Neural progenitor cell (in vitro differentiated cells): Measurements from ENCODE around the gene NCAM1. TPM values are rescaled to one million over a fixed set of nuclear protein-coding genes. Genes with fewer than 3 reads are reported as not detected.

ENCODE experiments used
- DNase-seq: peaks from one replicate; pipeline ENCODE4 v3.0.0-alpha.2; 2016; ENCODE audit warnings: low spot score
- H2AFZ ChIP-seq: fragments of 200-600 bp; sonication (generic); replicated peaks from 2 replicates; pipeline ENCODE4 v1.6.1; 2016; ENCODE audit warnings: antibody characterized with exemption
- H3F3A ChIP-seq: fragments of 200-600 bp; sonication (generic); 2 replicates; pipeline ENCODE4 v1.6.1; 2016; ENCODE audit warnings: antibody characterized with exemption, low read depth
- H3K27ac ChIP-seq: fragments of 200-600 bp; sonication (generic); 2 replicates; pipeline ENCODE4 v1.5.1; 2016; ENCODE audit warnings: mild to moderate bottlenecking
- H3K27me3 ChIP-seq: fragments of 200-600 bp; sonication (generic); 2 replicates; pipeline ENCODE4 v1.6.1; 2016; ENCODE audit warnings: mild to moderate bottlenecking, moderate library complexity
- H3K36me3 ChIP-seq: fragments of 200-600 bp; sonication (generic); 2 replicates; pipeline ENCODE4 v1.5.1; 2016
- H3K4me1 ChIP-seq: fragments of 200-600 bp; sonication (generic); 2 replicates; pipeline ENCODE4 v1.6.1; 2016; ENCODE audit warnings: mixed run types
- H3K4me2 ChIP-seq: fragments of 200-600 bp; sonication (generic); 2 replicates; pipeline ENCODE4 v1.6.1; 2016
- H3K4me3 ChIP-seq: fragments of 200-600 bp; sonication (generic); 2 replicates; pipeline ENCODE4 v1.5.1; 2016
- H3K79me2 ChIP-seq: fragments of 200-600 bp; sonication (generic); 2 replicates; pipeline ENCODE4 v1.6.1; 2016; ENCODE audit warnings: low read depth
- H3K9ac ChIP-seq: fragments of 200-600 bp; sonication (generic); 2 replicates; pipeline ENCODE4 v1.6.1; 2016
- H3K9me3 ChIP-seq: fragments of 200-600 bp; sonication (generic); 2 replicates; pipeline ENCODE4 v1.5.1; 2016; ENCODE audit warnings: low read depth
- H4K20me1 ChIP-seq: fragments of 200-600 bp; sonication (generic); 2 replicates; pipeline ENCODE4 v1.6.1; 2016; ENCODE audit warnings: low read depth
- H3K27ac Mint-ChIP-seq: 3 replicates; pipeline ENCODE4 v1.8.0; 2021; ENCODE audit warnings: mixed read lengths
- H3K27me3 Mint-ChIP-seq: 2 replicates; pipeline ENCODE4 v1.8.0; 2022; ENCODE audit warnings: low read depth, mild to moderate bottlenecking, inconsistent platforms, moderate library complexity, mixed read lengths; ENCODE audit not compliant: insufficient read depth
- H3K36me3 Mint-ChIP-seq: 3 replicates; pipeline ENCODE4 v1.8.0; 2021; ENCODE audit warnings: mixed read lengths
- H3K4me1 Mint-ChIP-seq: 3 replicates; pipeline ENCODE4 v1.8.0; 2021; ENCODE audit warnings: mixed read lengths
- H3K4me3 Mint-ChIP-seq: 3 replicates; pipeline ENCODE4 v1.8.0; 2021; ENCODE audit warnings: mild to moderate bottlenecking, moderate library complexity, mixed read lengths
- H3K9me3 Mint-ChIP-seq: 3 replicates; pipeline ENCODE4 v1.8.0; 2020; ENCODE audit warnings: mixed read lengths
- EZH2 ChIP-seq: fragments of 200-600 bp; sonication (generic); IDR thresholded peaks from 2 replicates; pipeline ENCODE4 v1.6.1; 2017; ENCODE audit warnings: antibody characterized with exemption, mild to moderate bottlenecking, moderate library complexity
- EZH2phosphoT487 ChIP-seq: fragments of 200-600 bp; sonication (generic); IDR thresholded peaks from 2 replicates; pipeline ENCODE4 v1.6.1; 2017; ENCODE audit warnings: antibody characterized with exemption
- total RNA-seq: library from RNA; depleted of rRNA; stranded (reverse); fragments of >200 nt; gene quantifications from 2 replicates; pipeline ENCODE4 v1.2.3, GENCODE V29; 2015; ENCODE audit warnings: low replicate concordance
- TF ChIP-seq, protein P1 (sequence below): fragments of 200-600 bp; sonication (generic); IDR thresholded peaks from 2 replicates; pipeline ENCODE4 v1.5.1; 2017; ENCODE audit warnings: antibody characterized with exemption, mild to moderate bottlenecking

NCAM1 gene
- total RNA-seq, 1 donor from 2014 or later: 17.5 TPM

DNA sequence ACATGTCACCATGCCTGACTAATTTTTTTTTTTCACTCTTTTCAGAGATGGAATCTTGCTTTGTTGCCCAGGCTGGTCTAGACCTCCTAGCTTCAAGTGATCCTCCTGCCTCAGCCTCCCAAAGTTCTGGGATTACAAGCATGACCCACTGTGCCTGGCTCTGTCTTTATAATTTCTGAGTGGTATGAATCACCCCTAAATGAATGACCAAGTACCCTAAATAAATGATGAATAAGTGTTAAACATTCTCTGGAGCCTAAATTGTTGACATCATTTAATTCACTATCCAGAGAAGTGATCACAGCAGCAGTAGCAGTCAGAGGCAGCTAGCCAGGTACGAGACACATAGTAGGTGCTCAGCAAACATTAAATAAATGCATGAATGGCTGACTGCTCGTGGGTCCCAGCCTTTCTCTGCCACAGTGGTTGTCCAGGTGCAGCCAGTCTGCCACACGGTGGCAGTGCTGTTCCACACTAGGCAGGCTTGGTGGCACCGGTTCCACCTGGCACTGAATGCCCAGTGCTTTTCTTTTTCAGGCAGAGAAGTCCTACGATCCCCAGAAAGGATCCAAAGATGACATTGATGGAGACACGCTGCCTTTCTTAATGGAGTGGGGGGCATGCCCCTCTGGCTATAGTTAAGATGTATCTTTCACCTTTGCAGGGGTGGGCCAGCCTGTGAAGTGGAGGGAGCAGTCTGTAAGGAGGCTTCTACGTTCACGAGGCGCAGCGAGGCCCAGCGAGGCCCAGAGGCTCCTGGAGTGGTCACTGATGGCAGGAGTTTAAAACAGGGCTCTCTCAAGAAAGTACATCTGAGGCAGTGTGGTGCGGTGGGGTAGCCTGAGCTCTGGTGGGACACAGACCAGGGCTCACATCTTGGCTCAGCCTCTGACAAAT lies 344.5 kb downstream of the NCAM1 start:
- Histone ChIP-seq H3K27ac (no peak overlapping the region), H3K4me3 (no peak overlapping the region), H3K4me2 (no peak overlapping the region), H3K79me2 (no peaks in the 10 kb centered on the region), H3K9me3 (no peaks in the 10 kb centered on the region), H3F3A (no peaks in the 10 kb centered on the region), H3K9ac (no peak overlapping the region), H4K20me1 (no peaks in the 10 kb centered on the region), H2AFZ (no peak overlapping the region), H3K4me1 (no peaks in the 10 kb centered on the region), H3K27me3 (no peaks in the 10 kb centered on the region), H3K36me3 (no peaks in the 10 kb centered on the region)
- no peaks in the 10 kb centered on the region for H3K9me3 Mint-ChIP-seq
- H3K4me1 Mint-ChIP-seq: no peaks in the 10 kb centered on the region
- H3K27me3 Mint-ChIP-seq: peaks cover 5% of the 10 kb centered on the region
- no peaks in the 10 kb centered on the region for H3K36me3 Mint-ChIP-seq
- TF ChIP-seq EZH2: no peak
- TF ChIP-seq, protein P1, sequence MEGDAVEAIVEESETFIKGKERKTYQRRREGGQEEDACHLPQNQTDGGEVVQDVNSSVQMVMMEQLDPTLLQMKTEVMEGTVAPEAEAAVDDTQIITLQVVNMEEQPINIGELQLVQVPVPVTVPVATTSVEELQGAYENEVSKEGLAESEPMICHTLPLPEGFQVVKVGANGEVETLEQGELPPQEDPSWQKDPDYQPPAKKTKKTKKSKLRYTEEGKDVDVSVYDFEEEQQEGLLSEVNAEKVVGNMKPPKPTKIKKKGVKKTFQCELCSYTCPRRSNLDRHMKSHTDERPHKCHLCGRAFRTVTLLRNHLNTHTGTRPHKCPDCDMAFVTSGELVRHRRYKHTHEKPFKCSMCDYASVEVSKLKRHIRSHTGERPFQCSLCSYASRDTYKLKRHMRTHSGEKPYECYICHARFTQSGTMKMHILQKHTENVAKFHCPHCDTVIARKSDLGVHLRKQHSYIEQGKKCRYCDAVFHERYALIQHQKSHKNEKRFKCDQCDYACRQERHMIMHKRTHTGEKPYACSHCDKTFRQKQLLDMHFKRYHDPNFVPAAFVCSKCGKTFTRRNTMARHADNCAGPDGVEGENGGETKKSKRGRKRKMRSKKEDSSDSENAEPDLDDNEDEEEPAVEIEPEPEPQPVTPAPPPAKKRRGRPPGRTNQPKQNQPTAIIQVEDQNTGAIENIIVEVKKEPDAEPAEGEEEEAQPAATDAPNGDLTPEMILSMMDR: peak; percentile 95
- no peak overlapping the region for H3K27ac Mint-ChIP-seq
- DNase-seq: peak; percentile 86
- no peak overlapping the region for H3K4me3 Mint-ChIP-seq

DNA sequence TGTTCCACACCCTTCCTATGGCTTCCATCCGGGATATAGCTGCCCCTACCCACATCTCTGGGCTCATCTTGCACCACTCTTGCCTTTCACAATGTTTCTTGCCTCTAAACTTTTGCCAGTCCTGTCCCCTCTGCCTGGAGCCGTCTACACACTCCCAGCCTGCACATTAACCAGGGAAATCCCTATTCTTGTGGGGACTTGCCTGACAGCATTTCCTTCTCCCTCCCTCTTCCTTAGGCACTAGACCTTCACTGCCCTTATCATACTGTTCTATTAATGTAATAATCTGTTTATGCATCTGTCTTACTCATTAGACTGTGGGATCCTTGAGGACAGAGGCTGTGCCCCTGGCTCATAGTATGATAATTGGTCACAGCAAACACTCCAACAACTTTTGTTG lies 347.4 kb downstream of the NCAM1 start:
- Mint-ChIP-seq H3K4me3 (no peak overlapping the region), H3K27me3 (peaks cover 6% of the 10 kb centered on the region), H3K9me3 (no peaks in the 10 kb centered on the region), H3K27ac (no peak overlapping the region), H3K36me3 (no peaks in the 10 kb centered on the region), H3K4me1 (peaks cover under 1% of the 10 kb centered on the region)
- Histone ChIP-seq H3K9ac (no peak overlapping the region), H3K36me3 (no peaks in the 10 kb centered on the region), H2AFZ (no peak overlapping the region), H4K20me1 (no peaks in the 10 kb centered on the region), H3K27me3 (peaks cover 11% of the 10 kb centered on the region), H3K4me1 (no peaks in the 10 kb centered on the region), H3F3A (no peaks in the 10 kb centered on the region), H3K4me3 (no peak overlapping the region), H3K4me2 (no peak overlapping the region), H3K79me2 (no peaks in the 10 kb centered on the region), H3K27ac (no peak overlapping the region), H3K9me3 (no peaks in the 10 kb centered on the region)
- no peak for TF ChIP-seq EZH2
- TF ChIP-seq, protein P1: no peak
- no peak for TF ChIP-seq EZH2phosphoT487
- DNase-seq: no peak

DNA sequence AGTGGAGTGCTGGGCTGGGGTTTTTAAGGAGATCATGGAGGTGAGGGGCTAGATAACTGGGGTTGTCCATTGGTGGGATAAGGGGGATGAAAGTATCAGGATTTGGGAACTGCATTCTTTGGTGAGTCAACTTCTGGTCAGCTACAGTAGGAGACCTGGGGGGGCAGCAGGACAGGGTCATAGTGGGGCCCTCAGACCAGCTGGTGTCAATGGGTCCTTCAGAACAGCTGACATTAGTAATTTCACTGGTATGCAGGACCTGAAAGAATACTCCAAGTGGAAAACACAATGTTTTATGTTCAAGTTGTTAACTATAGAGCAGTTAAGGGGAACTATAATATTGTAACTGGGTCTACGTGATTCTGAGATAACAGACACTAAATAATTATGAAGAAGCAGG lies 350.3 kb downstream of the NCAM1 start:
- no peak for TF ChIP-seq EZH2phosphoT487
- no peak for TF ChIP-seq EZH2
- TF ChIP-seq, protein P1: no peak

More for the DNA sequence above, 350.3 kb downstream of the NCAM1 start:
- Histone ChIP-seq H3K27me3 (peaks cover 18% of the 10 kb centered on the region), H3K9ac (no peak overlapping the region), H3K4me3 (no peak overlapping the region), H3K27ac (no peak overlapping the region), H3F3A (no peaks in the 10 kb centered on the region), H3K4me2 (no peak overlapping the region), H4K20me1 (no peaks in the 10 kb centered on the region), H3K36me3 (no peaks in the 10 kb centered on the region), H3K9me3 (no peaks in the 10 kb centered on the region), H3K4me1 (peaks cover 7% of the 10 kb centered on the region), H3K79me2 (peaks cover 10% of the 10 kb centered on the region), H2AFZ (no peak overlapping the region)
- Mint-ChIP-seq H3K4me1 (peaks cover 15% of the 10 kb centered on the region), H3K27ac (no peak overlapping the region), H3K9me3 (no peaks in the 10 kb centered on the region), H3K4me3 (peak overlapping the region; percentile 6), H3K27me3 (peaks cover 13% of the 10 kb centered on the region), H3K36me3 (no peaks in the 10 kb centered on the region)
- DNase-seq: no peak
